Osteoblast (primary cell): Measurements from ENCODE around the gene EHD4. TPM values are rescaled to one million over a fixed set of nuclear protein-coding genes. Genes with fewer than 3 reads are reported as not detected.

Experiments used
- DNase-seq: peaks from one replicate; pipeline ENCODE4 v3.0.0; 2011; ENCODE audit warnings: low spot score, mixed read lengths; ENCODE audit not compliant: insufficient read length; ENCODE audit errors: missing footprints
- H2AFZ ChIP-seq: 2 replicates; pipeline ENCODE4 v1.6.0; 2011; ENCODE audit warnings: mild to moderate bottlenecking, low read length
- H3K27ac ChIP-seq: 2 replicates; pipeline ENCODE4 v1.5.1; 2011; ENCODE audit warnings: mild to moderate bottlenecking, low read depth, low read length, moderate library complexity
- H3K27me3 ChIP-seq: 2 replicates; pipeline ENCODE4 v1.6.0; 2012; ENCODE audit warnings: mild to moderate bottlenecking, control low read depth, inconsistent platforms, low read length, moderate library complexity; ENCODE audit not compliant: insufficient read depth
- H3K36me3 ChIP-seq: 2 replicates; pipeline ENCODE4 v1.5.1; 2011; ENCODE audit warnings: mild to moderate bottlenecking, low read length, control low read depth, moderate library complexity; ENCODE audit not compliant: insufficient read depth
- H3K4me1 ChIP-seq: 2 replicates; pipeline ENCODE4 v1.5.1; 2011; ENCODE audit warnings: mild to moderate bottlenecking, low read length, control low read depth, moderate library complexity; ENCODE audit not compliant: insufficient read depth
- H3K4me2 ChIP-seq: 2 replicates; pipeline ENCODE4 v1.6.0; 2011; ENCODE audit warnings: mild to moderate bottlenecking, low read length; ENCODE audit not compliant: insufficient read depth
- H3K4me3 ChIP-seq: fragments of 200-600 bp; sonication (generic); 3 replicates; pipeline ENCODE4 v1.5.1; 2012; ENCODE audit warnings: mild to moderate bottlenecking, low read length, inconsistent platforms; ENCODE audit not compliant: insufficient read depth
- H3K79me2 ChIP-seq: 2 replicates; pipeline ENCODE4 v1.6.0; 2012; ENCODE audit warnings: mild to moderate bottlenecking, low read length, control low read depth, inconsistent platforms; ENCODE audit not compliant: insufficient read depth
- H3K9me3 ChIP-seq: 2 replicates; pipeline ENCODE4 v1.5.1; 2011; ENCODE audit warnings: low read depth, low read length, control low read depth
- H4K20me1 ChIP-seq: 2 replicates; pipeline ENCODE4 v1.6.0; 2012; ENCODE audit warnings: mild to moderate bottlenecking, low read length, control low read depth; ENCODE audit not compliant: insufficient read depth
- CTCF ChIP-seq: IDR thresholded peaks from 2 replicates; pipeline ENCODE4 v1.5.1; 2011; ENCODE audit warnings: mild to moderate bottlenecking, low read depth, low read length, moderate library complexity; ENCODE audit errors: extremely low read depth
- total RNA-seq: library from RNA; depleted of rRNA; stranded (reverse); fragments of >200 nt; gene quantifications from 2 replicates; pipeline ENCODE4 v1.2.3, GENCODE V29; 2012

EHD4 gene
- total RNA-seq, 1 donor = 15.9 TPM

DNA sequence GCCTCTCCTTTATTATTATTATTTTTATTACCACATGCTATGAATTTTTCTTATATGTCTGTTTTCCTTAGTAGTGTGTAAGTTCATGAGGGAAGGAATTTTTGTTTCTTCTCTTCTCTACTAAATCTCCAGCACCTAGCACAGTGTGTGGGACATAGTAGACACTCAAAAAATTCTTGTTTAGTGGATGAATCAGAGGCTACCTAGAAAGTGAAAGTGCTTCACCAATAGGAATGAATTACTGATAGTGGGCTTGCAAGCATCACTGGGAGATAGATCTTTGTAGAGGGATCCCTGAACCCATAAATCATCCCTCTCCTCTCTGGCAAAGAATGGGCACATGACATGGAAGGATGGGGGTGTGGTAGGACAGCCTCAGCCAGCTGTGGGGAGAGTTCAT lies 87.0 kb downstream of the EHD4 start:
- Histone ChIP-seq H3K27ac (no peak overlapping the region), H3K9me3 (no peaks in the 10 kb centered on the region), H4K20me1 (no peaks in the 10 kb centered on the region), H3K79me2 (no peaks in the 10 kb centered on the region), H3K36me3 (no peaks in the 10 kb centered on the region), H3K27me3 (peaks cover 8% of the 10 kb centered on the region), H3K4me3 (no peak overlapping the region), H3K4me1 (no peaks in the 10 kb centered on the region), H3K4me2 (no peak overlapping the region), H2AFZ (no peak overlapping the region)
- peak; percentile 71 for DNase-seq
- TF ChIP-seq CTCF = no peak

GRCh38 chr15:41884458-41884857 lies 87.9 kb downstream of the EHD4 start:
- Histone ChIP-seq H3K36me3 (no peaks in the 10 kb centered on the region), H3K79me2 (no peaks in the 10 kb centered on the region), H3K4me1 (no peaks in the 10 kb centered on the region), H3K4me2 (no peak overlapping the region), H2AFZ (no peak overlapping the region), H3K4me3 (no peak overlapping the region), H3K9me3 (no peaks in the 10 kb centered on the region), H3K27me3 (peaks cover 9% of the 10 kb centered on the region), H4K20me1 (no peaks in the 10 kb centered on the region), H3K27ac (no peak overlapping the region)
- peak; percentile 41 for DNase-seq
- no peak for TF ChIP-seq CTCF

DNA sequence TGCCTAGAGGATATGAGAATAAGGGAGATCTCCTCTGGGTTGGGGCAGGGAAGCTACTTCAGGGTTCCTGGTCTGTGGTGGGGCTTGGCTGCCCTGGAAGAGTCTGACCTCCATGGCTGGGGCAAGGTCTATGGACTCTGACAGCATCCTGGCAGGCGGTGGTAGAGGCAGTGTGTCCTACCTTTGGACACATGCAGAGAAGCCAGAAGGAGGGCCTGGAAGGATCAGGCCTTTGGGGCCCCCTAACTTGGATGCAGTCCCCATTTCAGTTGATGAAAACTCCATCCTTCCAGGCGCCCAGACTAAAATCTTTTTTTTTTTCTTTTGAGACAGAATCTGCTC lies 88.9 kb downstream of the EHD4 start:
- no peaks in the 10 kb centered on the region for H3K9me3 ChIP-seq
- no peaks in the 10 kb centered on the region for H3K36me3 ChIP-seq
- DNase-seq = peak; percentile 73
- no peak overlapping the region for H3K4me3 ChIP-seq
- H3K4me1 ChIP-seq = no peaks in the 10 kb centered on the region
- no peaks in the 10 kb centered on the region for H3K79me2 ChIP-seq
- H3K27ac ChIP-seq = no peak overlapping the region
- H4K20me1 ChIP-seq = no peaks in the 10 kb centered on the region
- TF ChIP-seq CTCF = no peak
- no peak overlapping the region for H3K4me2 ChIP-seq
- no peak overlapping the region for H2AFZ ChIP-seq
- peaks cover 9% of the 10 kb centered on the region for H3K27me3 ChIP-seq

DNA sequence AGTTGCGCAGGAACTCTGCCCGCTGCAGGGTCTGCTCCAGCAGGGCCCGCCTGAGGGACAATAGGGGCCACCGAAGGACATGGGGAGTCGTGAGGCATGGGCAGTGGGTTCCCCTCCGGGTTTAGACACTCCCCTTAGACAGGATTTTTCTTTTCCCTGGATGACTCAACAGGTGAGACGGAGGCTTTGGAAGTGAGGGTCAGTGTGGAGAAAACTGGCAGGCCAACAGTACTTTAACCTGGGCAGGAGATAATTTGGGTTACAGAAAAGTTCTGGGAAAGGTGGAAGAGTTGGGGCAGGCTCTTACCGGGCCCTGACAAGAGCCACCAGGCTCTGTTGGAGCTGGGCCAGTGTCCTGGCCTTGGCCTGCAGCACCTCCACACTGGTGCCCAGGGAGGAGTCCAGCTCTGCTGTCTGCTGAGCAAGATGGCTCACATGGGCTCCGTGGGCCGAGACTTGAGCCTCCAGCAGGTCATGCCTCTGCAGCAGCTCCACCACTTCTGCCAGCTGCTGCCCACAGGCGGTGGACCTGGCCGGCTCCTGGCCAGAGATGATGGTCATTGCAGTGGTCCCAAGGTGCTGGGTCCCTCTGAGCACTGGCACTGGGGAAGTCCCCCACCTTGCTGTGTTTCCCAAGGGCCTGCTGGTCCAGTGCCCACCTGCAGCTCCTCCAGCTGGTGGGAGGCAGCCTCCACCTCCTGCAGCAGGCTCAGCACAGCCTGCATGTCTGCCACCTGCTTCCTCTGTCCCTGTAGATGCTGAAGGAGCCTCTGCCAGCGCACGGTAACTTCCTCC lies 89.5 kb downstream of the EHD4 start:
- Histone ChIP-seq H3K4me3 (no peak overlapping the region), H3K9me3 (no peaks in the 10 kb centered on the region), H3K36me3 (no peaks in the 10 kb centered on the region), H4K20me1 (no peaks in the 10 kb centered on the region), H3K4me1 (no peaks in the 10 kb centered on the region), H3K27ac (no peak overlapping the region), H3K4me2 (no peak overlapping the region), H3K79me2 (no peaks in the 10 kb centered on the region), H2AFZ (no peak overlapping the region), H3K27me3 (peaks cover 9% of the 10 kb centered on the region)
- peak; percentile 69 for DNase-seq
- TF ChIP-seq CTCF = no peak
